Stimulated activated CD4-positive, alpha-beta T cell treated with anti-CD3 and anti-CD28 coated beads, Interleukin-15, amount 100 ng/mL, for 24 hours (primary cell): ENCODE data around the gene PRPF6.
A peak's percentile ranks its signal among the peaks of the same experiment; 100 is the strongest.
"Not testable (repeated sequence)": the region's sequence is repeated elsewhere in the genome, so short reads cannot be mapped to it uniquely, and the experiment has no call there.

Source experiments
- DNase-seq: peaks from one replicate; pipeline ENCODE4 v3.0.0-alpha.2; 2020

The PRPF6 gene

GRCh38 chr20:63961664-63962425 is 19.1 kb upstream of the PRPF6 start:
- DNase-seq: no peak

DNA sequence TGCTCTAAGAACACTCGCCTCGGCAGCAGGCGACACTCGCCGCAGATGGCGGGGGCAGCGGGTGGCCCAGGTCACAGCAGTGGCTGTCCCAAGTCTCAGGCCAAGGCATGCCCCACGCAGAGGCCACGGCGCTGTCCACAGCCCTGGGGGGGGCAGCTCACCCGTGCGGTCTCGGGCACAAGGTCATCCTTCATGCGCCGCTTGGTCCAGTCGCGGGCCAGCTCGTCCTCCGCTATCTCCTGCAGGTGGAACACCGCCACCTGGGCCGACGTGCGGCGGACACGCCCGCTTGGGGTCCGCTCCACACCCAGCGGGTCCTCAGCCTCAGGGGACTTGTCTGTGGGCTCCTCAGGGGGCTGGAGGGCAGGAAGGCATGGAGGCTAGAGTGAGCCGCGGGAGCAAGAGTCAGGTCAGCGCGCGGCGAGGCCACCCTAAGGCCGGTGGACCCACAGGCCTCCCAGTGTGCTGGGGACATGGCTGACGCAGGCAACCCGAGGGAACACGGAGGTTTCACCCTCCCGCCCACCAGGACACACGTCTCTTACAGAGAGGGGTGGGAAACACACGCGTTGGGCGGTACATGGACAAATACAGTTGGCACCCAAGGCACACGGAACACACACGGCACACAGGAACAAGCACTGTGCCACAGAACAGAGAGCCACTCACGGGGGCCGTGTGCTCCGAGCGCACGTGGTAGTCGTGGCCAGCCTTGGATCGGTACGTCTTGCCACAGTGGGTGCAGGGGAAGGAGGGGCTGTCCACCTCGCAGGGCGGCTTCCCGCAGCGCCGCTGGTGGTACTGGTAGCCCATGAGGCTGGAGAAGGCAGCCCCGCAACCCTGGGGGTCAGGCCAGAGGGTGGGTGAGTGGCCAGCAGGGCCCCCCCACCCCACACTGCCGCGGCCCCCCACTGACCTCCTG is 18.2 kb upstream of the PRPF6 start:
- no peak for DNase-seq

DNA sequence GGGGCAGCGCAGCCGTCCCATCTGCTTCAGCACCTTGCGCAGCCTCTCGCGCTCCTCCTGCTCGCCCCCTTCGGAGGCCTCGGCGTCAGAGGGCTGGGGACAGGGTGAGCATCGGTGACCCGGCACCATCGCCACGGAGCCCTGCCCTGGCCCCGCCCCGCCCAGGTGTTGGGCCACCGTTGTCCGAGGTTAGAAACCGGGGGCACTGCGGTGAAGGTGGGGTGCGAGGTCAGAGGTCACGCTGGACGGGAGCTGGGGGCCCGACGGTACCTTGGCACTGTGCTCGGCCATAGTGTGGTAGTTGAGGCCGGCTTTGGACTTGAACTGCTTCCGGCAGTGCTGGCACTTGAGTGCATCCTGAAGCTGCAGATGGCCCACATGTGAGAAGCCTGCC is 17.6 kb upstream of the PRPF6 start:
- DNase-seq: no peak

- no peak for DNase-seq
Measured at GRCh38 chr20:63963784-63964301, 17.1 kb upstream of the PRPF6 start.

- DNase-seq: peak; percentile 2
Measured at GRCh38 chr20:63964412-63964811, 16.5 kb upstream of the PRPF6 start.

- no peak for DNase-seq
Measured at GRCh38 chr20:63966172-63966943, 14.6 kb upstream of the PRPF6 start.

DNA sequence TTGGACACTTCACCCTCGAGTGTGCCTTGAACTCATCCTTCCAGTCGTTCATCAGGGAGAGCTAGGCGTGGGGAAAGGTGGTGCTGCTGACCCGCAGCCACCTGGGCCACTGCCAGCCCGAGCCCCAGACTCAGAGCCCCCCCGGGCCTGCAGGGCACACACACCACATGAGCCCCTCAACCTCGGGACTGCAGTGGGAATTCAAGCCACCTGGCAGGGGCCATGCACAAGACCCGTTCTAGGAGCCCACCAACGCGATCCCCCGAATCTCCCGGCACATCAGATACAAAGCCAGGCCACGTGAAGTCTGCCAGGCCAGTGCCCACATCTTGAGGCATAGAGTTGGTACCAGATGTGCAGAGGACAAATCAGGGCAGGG is 14.0 kb upstream of the PRPF6 start:
- no peak for DNase-seq

GRCh38 chr20:63967330-63968135 is 13.4 kb upstream of the PRPF6 start:
- DNase-seq: no peak

DNA sequence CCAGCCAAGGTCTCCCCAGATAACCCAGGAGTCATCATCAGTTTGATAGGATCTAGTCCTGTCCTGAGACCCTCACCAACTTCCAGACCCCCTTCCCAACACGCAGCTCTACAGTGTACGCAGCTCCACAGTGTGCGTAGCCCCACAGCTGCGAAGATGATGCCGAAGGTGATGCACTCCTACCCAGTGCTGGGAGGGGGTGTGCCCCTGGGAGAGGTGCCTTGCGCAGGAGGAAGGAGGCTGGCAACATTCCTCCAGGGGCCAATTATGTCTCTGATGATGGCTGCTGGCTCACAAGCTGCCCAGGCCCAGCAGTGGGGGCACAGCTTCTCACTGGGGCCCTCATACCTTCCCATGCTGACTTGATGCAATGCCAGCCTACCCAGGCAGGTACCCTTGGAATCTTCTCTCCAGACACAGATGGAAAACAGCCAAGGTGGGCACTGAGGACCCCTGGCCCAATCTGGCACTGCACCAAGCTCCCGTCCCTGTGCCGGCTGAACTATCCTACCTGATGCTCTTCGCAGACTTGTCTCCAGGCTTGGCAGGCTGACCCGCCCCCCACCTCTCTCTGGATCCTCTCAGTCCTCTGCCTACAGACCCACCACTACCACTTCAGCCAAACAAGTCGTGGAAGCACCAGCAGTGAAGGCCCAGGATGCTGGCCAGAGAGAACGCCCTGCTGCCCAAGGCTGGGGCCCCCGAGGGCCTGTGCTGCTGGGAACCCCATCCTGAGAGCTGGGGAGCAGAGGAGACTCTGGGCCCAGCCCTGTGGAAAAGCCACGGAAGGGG is 12.6 kb upstream of the PRPF6 start:
- DNase-seq: no peak

GRCh38 chr20:63968928-63969760 is 11.8 kb upstream of the PRPF6 start:
- peak; percentile 56 for DNase-seq

DNA sequence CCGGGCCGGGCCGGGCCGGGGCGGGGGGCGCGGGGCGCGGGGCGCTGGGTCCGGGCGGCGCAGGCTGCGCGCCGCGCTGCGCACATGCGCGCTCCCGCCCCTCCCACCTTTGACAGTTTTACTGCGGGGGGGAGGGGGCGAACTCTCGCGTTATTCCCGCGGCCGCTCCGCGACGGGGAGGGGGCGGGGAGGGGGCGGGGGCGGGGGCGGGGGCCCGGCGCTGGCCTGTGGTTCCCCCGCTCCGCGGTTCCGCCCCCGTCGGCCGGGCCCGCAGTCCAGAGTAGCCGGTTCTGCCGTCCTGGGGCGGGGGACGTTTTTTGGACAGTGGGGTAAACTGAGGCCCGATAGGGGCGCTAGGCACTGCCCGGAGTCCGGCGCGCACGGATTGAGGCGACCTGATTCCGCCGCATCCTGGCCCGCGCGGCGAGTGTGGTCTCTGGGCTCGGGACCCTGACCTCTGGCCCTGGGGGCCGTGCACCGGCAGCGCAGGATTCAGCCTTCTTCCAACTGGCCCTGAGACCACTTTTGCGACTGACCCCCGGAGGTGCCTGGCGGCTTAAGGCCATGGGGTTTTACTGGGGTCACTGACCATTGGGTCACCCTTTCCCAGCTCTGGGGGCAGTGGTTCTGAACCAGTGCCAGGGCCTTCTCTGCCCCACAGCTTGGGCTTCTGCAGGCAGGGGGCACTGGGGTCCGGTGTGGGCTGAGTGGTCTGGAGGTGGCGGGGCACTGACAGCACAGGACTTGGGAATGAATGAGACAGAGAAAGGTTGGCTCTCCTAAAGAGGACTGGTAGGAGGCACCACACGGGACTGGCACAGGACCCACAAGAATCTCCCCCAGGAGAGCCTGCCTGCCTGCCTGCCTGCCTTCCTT is 10.9 kb upstream of the PRPF6 start, which contains the start of gene ZNF512B:
Gene ZNF512B (minus strand): TSS at position 93 of the 876 bp plus-strand sequence. CDS start 1,980 bp downstream, outside the sequence.
- DNase-seq: peak; percentile 81

- no peak for DNase-seq
Measured at GRCh38 chr20:63970714-63971431, 10.1 kb upstream of the PRPF6 start.

GRCh38 chr20:63971960-63972311 is 9.0 kb upstream of the PRPF6 start:
- not testable (repeated sequence) for DNase-seq

GRCh38 chr20:63972312-63973159 is 8.4 kb upstream of the PRPF6 start:
- no peak for DNase-seq

DNA sequence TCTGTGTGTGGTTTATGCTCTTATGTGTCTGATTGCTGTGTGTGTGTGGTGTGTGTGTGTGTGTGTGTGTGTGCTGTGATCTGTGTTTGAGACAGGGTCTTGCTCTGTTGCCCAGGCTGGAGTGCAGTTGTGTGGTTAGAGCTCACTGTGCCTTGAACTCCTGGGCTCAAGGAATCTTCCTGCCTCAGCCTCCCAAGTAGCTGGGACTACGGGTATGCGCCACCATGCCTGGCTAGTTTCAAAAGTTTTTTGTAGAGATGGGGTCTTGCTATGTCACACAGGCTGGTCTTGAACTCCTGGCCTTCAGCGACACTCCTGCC is 7.8 kb upstream of the PRPF6 start:
- no peak for DNase-seq

DNA sequence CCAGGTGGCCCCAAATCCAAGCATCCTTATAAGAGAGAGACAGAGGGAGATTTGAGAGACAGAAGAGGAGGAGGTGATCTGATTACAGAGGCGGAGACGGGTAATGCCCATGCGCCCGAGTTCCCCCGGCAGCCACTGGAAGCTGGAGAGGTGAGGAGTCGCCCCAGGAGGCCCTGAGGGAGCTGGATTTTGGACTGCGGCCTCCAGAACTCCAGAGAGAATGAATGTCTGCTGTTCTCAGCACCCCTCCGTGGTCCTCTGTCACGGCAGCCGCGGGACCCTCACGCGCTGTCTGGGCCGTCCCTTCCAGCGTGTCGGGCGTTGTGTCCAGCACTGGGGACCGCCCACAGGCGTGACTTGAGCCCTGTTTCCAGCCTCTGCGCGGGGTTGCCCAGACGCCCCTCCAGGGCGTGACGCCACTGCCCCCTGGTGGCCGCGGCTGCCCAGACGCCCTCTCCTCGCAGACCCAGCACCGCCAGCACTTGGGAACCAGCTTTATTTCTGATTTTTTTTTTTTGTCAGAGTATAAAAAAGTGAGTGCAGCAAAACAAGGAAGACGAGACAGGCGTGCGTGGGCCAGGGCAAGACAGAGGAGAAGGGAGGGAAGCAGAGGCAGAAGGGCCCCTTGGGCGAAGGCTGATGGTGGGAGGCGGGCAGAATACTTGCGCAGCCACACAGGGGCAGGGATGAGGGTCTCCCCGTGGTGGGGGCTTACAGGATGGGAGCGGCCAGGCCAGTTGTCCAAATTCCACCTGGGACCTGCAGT is 7.1 kb upstream of the PRPF6 start:
- DNase-seq: peak; percentile 82
